Activated naive CD4-positive, alpha-beta T cell treated with anti-CD3 and anti-CD28 coated beads, Interleukin-2, amount 10 ng/mL, durations not matched to agents 7 days and 5 days (primary cell): Measurements from ENCODE around the gene CACNA1S.

Experiments
- CTCF ChIA-PET: fragments of 350-600 bp; sonication (Branson Sonifier 250); formaldehyde crosslinking; loops from one replicate; lab custom pipeline; 2021; ENCODE audit warnings: antibody characterized with exemption; lab: Charles Lee
- DNase-seq: peaks from one replicate; pipeline ENCODE4 v3.0.0-alpha.2; 2020
- H3K27ac Mint-ChIP-seq: one replicate; pipeline ENCODE4 v1.8.0; 2021; ENCODE audit warnings: mild to moderate bottlenecking, moderate library complexity, mixed read lengths
- H3K27me3 Mint-ChIP-seq: one replicate; pipeline ENCODE4 v1.8.0; 2021; ENCODE audit warnings: mild to moderate bottlenecking, mixed read lengths
- H3K36me3 Mint-ChIP-seq: one replicate; pipeline ENCODE4 v1.8.0; 2021; ENCODE audit warnings: mixed read lengths
- H3K4me1 Mint-ChIP-seq: one replicate; pipeline ENCODE4 v1.8.0; 2021; ENCODE audit warnings: mixed read lengths
- H3K4me3 Mint-ChIP-seq: one replicate; pipeline ENCODE4 v1.8.0; 2021; ENCODE audit warnings: mild to moderate bottlenecking, moderate library complexity, mixed read lengths
- H3K9me3 Mint-ChIP-seq: one replicate; pipeline ENCODE4 v1.8.0; 2021; ENCODE audit warnings: mixed read lengths

Gene CACNA1S

DNA sequence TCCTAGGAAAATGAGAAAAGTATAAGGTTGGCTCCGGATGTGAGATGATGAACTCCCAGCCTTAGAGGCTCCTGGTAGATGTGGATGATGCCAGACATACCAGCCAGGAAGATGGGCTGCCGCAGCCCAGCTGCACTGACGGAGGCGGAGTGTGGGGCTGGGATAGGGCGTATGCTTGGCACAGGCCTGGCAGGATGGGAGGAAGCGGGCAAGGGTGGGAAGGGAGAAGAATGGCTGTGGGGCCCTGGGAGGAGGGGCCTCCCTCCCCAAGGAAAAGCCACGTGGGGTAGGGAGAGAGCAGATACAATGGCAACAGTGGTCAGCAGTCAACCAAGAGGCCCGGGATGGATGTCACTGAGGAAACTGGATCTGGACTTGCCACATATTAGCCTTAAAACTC lies 47.4 kb downstream of the CACNA1S start:
- Mint-ChIP-seq H3K27ac (no peak overlapping the region), H3K36me3 (no peaks in the 10 kb centered on the region), H3K4me3 (no peak overlapping the region), H3K4me1 (no peaks in the 10 kb centered on the region), H3K27me3 (peaks cover 42% of the 10 kb centered on the region), H3K9me3 (no peaks in the 10 kb centered on the region)
- DNase-seq, result no peak
- CTCF ChIA-PET, result interaction anchor here (1.0 kb wide), 1 partner anchor 93 kb away, joined by 4 read pairs; no protein-coding TSS in a partner anchor

- Mint-ChIP-seq H3K4me1 (no peaks in the 10 kb centered on the region), H3K9me3 (no peaks in the 10 kb centered on the region), H3K27me3 (peaks cover 31% of the 10 kb centered on the region), H3K27ac (no peak overlapping the region), H3K4me3 (no peak overlapping the region), H3K36me3 (no peaks in the 10 kb centered on the region)
- CTCF ChIA-PET, result no interaction called here
- no peak for DNase-seq
Observed at GRCh38 chr1:201063145-201063544, 49.1 kb downstream of the CACNA1S start.

DNA sequence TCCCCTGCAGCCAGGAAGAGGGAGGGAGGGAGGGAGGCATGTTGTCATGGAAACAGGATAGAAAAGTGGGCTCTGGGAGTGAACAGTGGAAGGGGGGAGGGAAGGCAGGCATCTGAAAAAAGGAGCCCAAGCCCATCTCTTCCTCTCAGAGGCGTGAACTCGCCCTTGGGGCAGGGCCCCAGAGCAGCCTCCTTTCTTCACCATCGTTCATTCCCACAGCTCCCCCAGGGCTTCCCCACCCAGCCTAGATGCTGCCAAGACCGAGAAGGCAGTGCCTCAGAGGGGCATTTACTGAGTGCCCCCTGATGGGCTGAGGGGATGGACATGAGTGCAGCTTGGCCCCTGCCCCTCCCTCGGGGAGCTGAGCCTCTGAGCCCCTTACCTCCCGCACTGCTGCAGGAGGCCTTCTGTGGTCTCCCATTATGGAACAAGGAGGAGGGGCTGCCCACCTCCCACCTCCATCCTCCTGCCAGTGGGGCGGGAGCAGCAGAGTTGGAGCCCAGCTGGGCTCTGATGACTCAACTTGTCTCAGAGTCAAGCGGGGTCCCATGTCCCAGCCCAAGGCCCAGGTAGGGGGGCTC lies 49.6 kb downstream of the CACNA1S start:
- Mint-ChIP-seq H3K4me3 (no peak overlapping the region), H3K9me3 (no peaks in the 10 kb centered on the region), H3K27me3 (peaks cover 29% of the 10 kb centered on the region)

DNA sequence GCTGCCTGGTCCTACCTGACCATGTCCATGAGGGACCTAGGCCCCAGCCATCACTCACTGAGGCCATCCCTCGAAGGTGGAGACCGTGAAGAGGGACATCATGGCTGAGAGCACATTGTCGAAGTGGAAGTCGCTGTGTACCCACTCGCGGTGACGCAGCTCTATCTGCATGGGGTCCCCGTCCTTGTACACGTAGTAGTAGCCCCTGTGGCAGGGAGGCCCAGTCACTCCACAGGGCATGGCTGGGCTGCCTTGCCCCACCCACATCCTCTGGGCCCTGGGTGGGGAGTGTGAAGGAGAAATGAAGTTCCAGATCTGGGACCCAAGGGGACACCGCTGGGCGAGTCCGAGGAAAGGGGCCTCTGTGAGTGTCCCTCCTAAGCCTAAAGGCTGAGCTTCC lies 50.3 kb downstream of the CACNA1S start:
- no peak for DNase-seq
- Mint-ChIP-seq H3K36me3 (no peaks in the 10 kb centered on the region), H3K27me3 (peaks cover 22% of the 10 kb centered on the region), H3K9me3 (no peaks in the 10 kb centered on the region), H3K4me3 (no peak overlapping the region), H3K4me1 (peaks cover 8% of the 10 kb centered on the region), H3K27ac (no peak overlapping the region)
- CTCF ChIA-PET, result interaction anchor here (0.6 kb wide), 1 partner anchor 16 kb away, joined by 3 read pairs; no protein-coding TSS in a partner anchor

More for the DNA sequence above, 49.6 kb downstream of the CACNA1S start:
- no peaks in the 10 kb centered on the region for H3K36me3 Mint-ChIP-seq
- H3K4me1 Mint-ChIP-seq, result peaks cover 2% of the 10 kb centered on the region
- no peak overlapping the region for H3K27ac Mint-ChIP-seq
- no peak for DNase-seq
- CTCF ChIA-PET, result interaction anchor here (0.6 kb wide), 1 partner anchor 16 kb away, joined by 3 read pairs; no protein-coding TSS in a partner anchor

GRCh38 chr1:201061049-201061448 lies 51.2 kb downstream of the CACNA1S start:
- DNase-seq, result no peak
- H3K36me3 Mint-ChIP-seq, result no peaks in the 10 kb centered on the region
- H3K9me3 Mint-ChIP-seq, result no peaks in the 10 kb centered on the region
- H3K4me3 Mint-ChIP-seq, result no peak overlapping the region
- H3K27me3 Mint-ChIP-seq, result peaks cover 23% of the 10 kb centered on the region
- H3K27ac Mint-ChIP-seq, result no peak overlapping the region
- H3K4me1 Mint-ChIP-seq, result peaks cover 11% of the 10 kb centered on the region
- CTCF ChIA-PET, result no interaction called here

- CTCF ChIA-PET, result no interaction called here
- no peak overlapping the region for H3K4me3 Mint-ChIP-seq
- no peaks in the 10 kb centered on the region for H3K36me3 Mint-ChIP-seq
- H3K27me3 Mint-ChIP-seq, result peaks cover 20% of the 10 kb centered on the region
- H3K9me3 Mint-ChIP-seq, result no peaks in the 10 kb centered on the region
- peaks cover 11% of the 10 kb centered on the region for H3K4me1 Mint-ChIP-seq
- no peak overlapping the region for H3K27ac Mint-ChIP-seq
- no peak for DNase-seq
Observed at GRCh38 chr1:201060586-201060985, 51.6 kb downstream of the CACNA1S start.

- H3K27ac Mint-ChIP-seq, result no peak overlapping the region
- H3K9me3 Mint-ChIP-seq, result no peaks in the 10 kb centered on the region
- CTCF ChIA-PET, result no interaction called here
- DNase-seq, result no peak
- peaks cover 11% of the 10 kb centered on the region for H3K4me1 Mint-ChIP-seq
- peaks cover 20% of the 10 kb centered on the region for H3K27me3 Mint-ChIP-seq
- H3K4me3 Mint-ChIP-seq, result no peak overlapping the region
- H3K36me3 Mint-ChIP-seq, result no peaks in the 10 kb centered on the region
Observed at GRCh38 chr1:201059871-201060555, 52.2 kb downstream of the CACNA1S start.

DNA sequence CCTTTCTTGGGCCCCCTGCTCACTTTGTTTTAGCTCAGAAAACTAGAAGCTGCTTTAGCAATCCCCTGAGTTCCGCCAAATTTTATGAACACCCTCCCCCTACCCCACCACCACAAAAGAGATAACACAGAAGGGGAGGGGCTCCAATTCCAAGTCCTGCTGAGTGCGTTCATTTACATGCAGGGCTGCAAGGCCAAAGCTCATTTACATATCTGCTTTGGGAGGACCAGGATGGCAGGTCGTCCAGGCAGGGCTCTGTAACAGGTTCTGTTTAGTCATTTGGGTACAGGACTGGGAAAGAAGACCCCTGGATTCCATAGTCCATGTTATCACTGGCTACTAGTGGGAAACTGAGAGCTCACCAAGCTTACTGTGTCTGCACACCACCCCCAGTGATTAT lies 52.8 kb downstream of the CACNA1S start:
- DNase-seq, result no peak
- peaks cover 11% of the 10 kb centered on the region for H3K4me1 Mint-ChIP-seq

GRCh38 chr1:201054091-201054543 lies 58.1 kb downstream of the CACNA1S start:
- CTCF ChIA-PET, result interaction anchor here (1.2 kb wide), 1 partner anchor 82 kb away, joined by 3 read pairs; no protein-coding TSS in a partner anchor
- peaks cover 37% of the 10 kb centered on the region for H3K27me3 Mint-ChIP-seq
- H3K36me3 Mint-ChIP-seq, result no peaks in the 10 kb centered on the region
- H3K27ac Mint-ChIP-seq, result no peak overlapping the region
- H3K4me3 Mint-ChIP-seq, result no peak overlapping the region
- H3K4me1 Mint-ChIP-seq, result peaks cover 11% of the 10 kb centered on the region
- no peaks in the 10 kb centered on the region for H3K9me3 Mint-ChIP-seq
- no peak for DNase-seq

More for the DNA sequence above, 52.8 kb downstream of the CACNA1S start:
- Mint-ChIP-seq H3K27ac (no peak overlapping the region), H3K4me3 (no peak overlapping the region), H3K27me3 (peaks cover 21% of the 10 kb centered on the region), H3K9me3 (no peaks in the 10 kb centered on the region), H3K36me3 (no peaks in the 10 kb centered on the region)
- CTCF ChIA-PET, result no interaction called here

DNA sequence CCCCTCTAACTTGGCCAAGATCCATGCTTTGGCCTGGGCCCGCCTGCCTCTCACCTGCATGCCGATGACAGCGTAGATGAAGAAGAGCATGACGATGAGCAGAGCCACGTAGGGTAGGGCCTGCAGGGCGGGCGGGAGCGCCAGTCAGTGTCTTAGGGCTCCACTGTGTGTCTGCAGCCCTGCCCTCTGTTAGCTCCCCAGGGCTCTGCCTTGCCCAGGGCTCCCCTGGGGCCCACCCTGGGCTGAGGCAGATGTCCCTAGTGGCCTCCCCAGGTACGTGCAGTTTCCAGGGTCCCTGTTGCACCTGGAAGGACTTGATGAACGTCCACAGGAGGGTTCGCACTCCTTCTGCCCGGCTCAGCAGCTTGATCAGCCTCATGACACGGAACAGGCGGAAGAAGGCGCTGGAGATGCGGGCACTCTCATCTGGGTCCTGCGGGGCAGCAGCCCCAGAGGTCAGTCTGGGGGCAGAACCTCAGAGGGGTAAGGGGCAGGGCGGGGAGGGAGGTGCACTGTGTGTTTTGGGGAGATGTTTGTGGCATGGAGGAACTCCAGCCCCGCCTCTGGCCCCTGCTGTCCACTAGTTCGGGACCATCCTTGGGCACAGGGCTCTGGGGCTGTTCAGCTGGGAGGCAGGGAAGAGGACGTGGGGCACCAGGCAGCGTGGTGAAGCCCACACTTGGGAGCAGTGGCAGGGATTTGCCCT lies 58.9 kb downstream of the CACNA1S start:
- Mint-ChIP-seq H3K36me3 (no peaks in the 10 kb centered on the region), H3K4me1 (peaks cover 11% of the 10 kb centered on the region), H3K27ac (no peak overlapping the region), H3K9me3 (no peaks in the 10 kb centered on the region), H3K27me3 (peaks cover 44% of the 10 kb centered on the region), H3K4me3 (no peak overlapping the region)
- DNase-seq, result no peak
- CTCF ChIA-PET, result interaction anchor here (1.2 to 2.8 kb wide), 2 partner anchors 74 to 81 kb away, joined by 3 to 10 read pairs; no protein-coding TSS in a partner anchor

DNA sequence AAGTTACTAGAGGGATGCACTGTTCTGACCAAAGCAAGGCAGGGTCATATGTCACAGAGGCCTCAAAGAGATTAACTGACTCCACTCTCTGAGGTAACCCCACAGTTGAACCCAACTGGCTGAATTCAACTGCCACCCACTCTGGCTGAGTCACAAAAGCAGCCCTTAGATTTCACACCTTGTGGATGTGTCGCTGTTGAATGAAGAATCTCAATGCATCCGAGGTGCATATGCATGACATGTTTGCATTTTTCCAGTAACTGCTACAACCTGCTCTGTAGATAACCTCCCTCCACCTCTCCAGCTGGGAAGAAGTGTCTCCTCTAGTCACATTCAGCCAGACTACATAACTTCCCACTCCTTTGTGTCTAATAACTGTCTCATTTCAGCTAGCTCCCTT lies 60.8 kb downstream of the CACNA1S start:
- Mint-ChIP-seq H3K9me3 (no peaks in the 10 kb centered on the region), H3K4me1 (no peaks in the 10 kb centered on the region), H3K27ac (no peak overlapping the region), H3K36me3 (no peaks in the 10 kb centered on the region), H3K4me3 (no peak overlapping the region), H3K27me3 (peaks cover 58% of the 10 kb centered on the region)
- CTCF ChIA-PET, result interaction anchor here (1.3 to 4.7 kb wide), 3 partner anchors 10 to 80 kb away, joined by 4 to 25 read pairs (median 10); no protein-coding TSS in a partner anchor
- DNase-seq, result no peak

DNA sequence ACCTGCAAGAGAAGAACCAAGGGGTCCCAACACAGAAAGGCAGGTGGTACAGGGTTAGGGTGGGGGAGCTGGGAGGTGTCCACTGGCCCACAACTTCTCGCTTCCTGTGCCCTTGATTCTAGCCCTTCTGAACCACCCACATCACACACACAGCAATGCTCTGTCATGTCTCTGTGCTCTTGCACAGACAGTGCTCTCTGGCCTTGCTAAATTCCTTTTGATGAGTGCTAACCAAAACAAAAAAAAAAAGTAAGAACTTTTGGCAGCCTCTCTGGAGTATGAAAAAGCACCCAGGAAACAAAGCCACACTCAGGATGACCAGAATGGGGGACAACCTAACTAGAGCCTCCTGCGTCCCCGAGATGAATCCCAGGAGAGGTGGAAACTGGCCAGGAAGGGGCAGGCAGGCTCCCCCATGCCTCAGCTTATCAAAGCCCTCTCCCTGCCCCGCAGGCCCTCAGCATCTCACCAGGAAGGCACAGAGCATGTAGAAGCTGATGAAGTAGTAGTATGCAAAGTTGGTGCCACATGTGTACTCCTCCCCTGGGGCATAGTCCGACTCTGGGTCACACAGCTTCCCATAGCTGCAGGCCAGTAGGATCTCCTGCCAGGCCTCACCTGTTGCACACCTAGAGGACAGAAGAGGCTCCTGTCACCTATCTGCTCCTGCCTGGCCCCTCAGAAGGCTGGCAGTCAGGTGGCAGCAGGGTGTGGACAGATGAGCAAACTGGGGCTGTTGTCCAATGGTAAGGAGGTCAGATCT lies 61.5 kb downstream of the CACNA1S start:
- no peak for DNase-seq
- no peaks in the 10 kb centered on the region for H3K4me1 Mint-ChIP-seq
- no peaks in the 10 kb centered on the region for H3K9me3 Mint-ChIP-seq
- CTCF ChIA-PET, result interaction anchor here (1.3 to 4.7 kb wide), 4 partner anchors 9 to 79 kb away, joined by 4 to 25 read pairs (median 16); no protein-coding TSS in a partner anchor
- no peak overlapping the region for H3K27ac Mint-ChIP-seq
- no peaks in the 10 kb centered on the region for H3K36me3 Mint-ChIP-seq
- H3K4me3 Mint-ChIP-seq, result no peak overlapping the region
- H3K27me3 Mint-ChIP-seq, result peaks cover 59% of the 10 kb centered on the region

GRCh38 chr1:201049248-201049831 lies 62.9 kb downstream of the CACNA1S start:
- Mint-ChIP-seq H3K36me3 (no peaks in the 10 kb centered on the region), H3K4me3 (no peak overlapping the region), H3K9me3 (no peaks in the 10 kb centered on the region), H3K4me1 (no peaks in the 10 kb centered on the region), H3K27me3 (peaks cover 65% of the 10 kb centered on the region), H3K27ac (no peak overlapping the region)
- DNase-seq, result no peak
- CTCF ChIA-PET, result interaction anchor here (1.1 to 4.7 kb wide), 3 partner anchors 9 to 78 kb away, joined by 3 to 25 read pairs (median 22); no protein-coding TSS in a partner anchor
